Ishikawa (cell line): ENCODE results near the gene HIVEP2.

Experiments used
- CEBPB ChIP-seq: IDR thresholded peaks from 2 replicates; pipeline ENCODE4 v1.6.1; 2012
- CREB1 ChIP-seq: IDR thresholded peaks from 2 replicates; pipeline ENCODE4 v1.6.1; 2012; ENCODE audit warnings: low read depth
- EGR1 ChIP-seq: IDR thresholded peaks from 2 replicates; pipeline ENCODE4 v1.6.1; 2012
- EP300 ChIP-seq: IDR thresholded peaks from 2 replicates; pipeline ENCODE4 v1.6.1; 2012; ENCODE audit warnings: borderline replicate concordance
- FOXM1 ChIP-seq: IDR thresholded peaks from 2 replicates; pipeline ENCODE4 v1.6.1; 2012; ENCODE audit warnings: low read depth, borderline replicate concordance
- NFIC ChIP-seq: IDR thresholded peaks from 2 replicates; pipeline ENCODE4 v1.6.1; 2012
- RAD21 ChIP-seq: IDR thresholded peaks from 2 replicates; pipeline ENCODE4 v1.6.1; 2012; ENCODE audit warnings: low read depth
- TAF1 ChIP-seq: IDR thresholded peaks from 2 replicates; pipeline ENCODE4 v1.6.1; 2012; ENCODE audit warnings: low read depth, mild to moderate bottlenecking
- TCF12 ChIP-seq: IDR thresholded peaks from 2 replicates; pipeline ENCODE4 v1.6.1; 2012; ENCODE audit warnings: low read depth
- TEAD4 ChIP-seq: IDR thresholded peaks from 2 replicates; pipeline ENCODE4 v1.6.1; 2012
- USF1 ChIP-seq: IDR thresholded peaks from 2 replicates; pipeline ENCODE4 v1.6.1; 2012
- YY1 ChIP-seq: IDR thresholded peaks from 2 replicates; pipeline ENCODE4 v1.6.1; 2012; ENCODE audit warnings: low read depth
- ZBTB7A ChIP-seq: IDR thresholded peaks from 2 replicates; pipeline ENCODE4 v1.6.1; 2012; ENCODE audit warnings: low read depth
- TF ChIP-seq, protein P1 (sequence below): IDR thresholded peaks from 2 replicates; pipeline ENCODE4 v1.6.1; 2012; ENCODE audit warnings: low read depth, mild to moderate bottlenecking
- TF ChIP-seq, protein P2 (sequence below): IDR thresholded peaks from 2 replicates; pipeline ENCODE4 v1.6.1; 2012

Gene HIVEP2

DNA sequence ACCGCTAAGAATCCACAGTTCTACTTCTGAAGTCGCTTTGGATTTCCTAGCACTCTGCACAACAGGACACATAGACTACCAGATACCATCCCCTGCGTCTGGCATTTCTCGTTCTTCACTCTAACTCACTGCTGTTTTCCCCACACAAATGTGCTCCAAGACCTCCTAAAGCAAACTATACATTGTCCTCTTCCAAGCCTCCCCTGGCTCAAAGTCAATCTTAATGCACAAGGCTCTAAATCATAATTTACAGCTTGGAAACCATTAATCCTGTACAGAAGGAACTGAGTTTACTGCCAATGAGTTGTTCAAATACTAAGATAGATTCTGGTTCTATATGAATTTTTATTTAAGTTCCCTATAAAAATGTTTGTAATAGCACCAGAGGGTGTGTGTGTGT is 128.5 kb downstream of the HIVEP2 start:
- TF ChIP-seq TEAD4 (no peak), YY1 (no peak), ZBTB7A (no peak), TAF1 (no peak), EP300 (no peak), CREB1 (no peak), EGR1 (no peak), USF1 (no peak), RAD21 (no peak)

DNA sequence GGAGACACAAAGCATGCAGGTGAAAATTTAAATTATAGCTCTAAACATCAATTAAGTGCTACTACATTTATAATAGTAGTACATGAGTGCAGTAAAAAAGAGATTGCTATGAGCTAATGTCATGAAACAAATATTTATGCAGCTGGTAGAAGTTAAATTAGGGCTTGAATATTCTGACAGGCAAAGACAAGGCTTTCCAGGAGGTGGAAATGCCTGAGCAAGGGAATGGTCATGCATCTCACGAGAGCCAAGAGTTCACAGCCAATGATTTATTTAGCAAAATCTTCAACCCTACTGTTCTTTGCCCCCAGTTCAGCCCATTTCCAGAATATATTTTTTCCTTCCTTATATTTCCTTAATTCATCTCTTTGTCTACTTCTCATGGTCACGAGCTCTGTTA is 128.9 kb downstream of the HIVEP2 start:
- no peak for TF ChIP-seq NFIC
- no peak for TF ChIP-seq YY1
- TF ChIP-seq USF1: no peak
- TF ChIP-seq EGR1: no peak
- TF ChIP-seq FOXM1: no peak
- no peak for TF ChIP-seq EP300
- TF ChIP-seq TCF12: no peak
- no peak for TF ChIP-seq TEAD4
- TF ChIP-seq CEBPB: no peak
- TF ChIP-seq ZBTB7A: no peak
- TF ChIP-seq, protein P1, sequence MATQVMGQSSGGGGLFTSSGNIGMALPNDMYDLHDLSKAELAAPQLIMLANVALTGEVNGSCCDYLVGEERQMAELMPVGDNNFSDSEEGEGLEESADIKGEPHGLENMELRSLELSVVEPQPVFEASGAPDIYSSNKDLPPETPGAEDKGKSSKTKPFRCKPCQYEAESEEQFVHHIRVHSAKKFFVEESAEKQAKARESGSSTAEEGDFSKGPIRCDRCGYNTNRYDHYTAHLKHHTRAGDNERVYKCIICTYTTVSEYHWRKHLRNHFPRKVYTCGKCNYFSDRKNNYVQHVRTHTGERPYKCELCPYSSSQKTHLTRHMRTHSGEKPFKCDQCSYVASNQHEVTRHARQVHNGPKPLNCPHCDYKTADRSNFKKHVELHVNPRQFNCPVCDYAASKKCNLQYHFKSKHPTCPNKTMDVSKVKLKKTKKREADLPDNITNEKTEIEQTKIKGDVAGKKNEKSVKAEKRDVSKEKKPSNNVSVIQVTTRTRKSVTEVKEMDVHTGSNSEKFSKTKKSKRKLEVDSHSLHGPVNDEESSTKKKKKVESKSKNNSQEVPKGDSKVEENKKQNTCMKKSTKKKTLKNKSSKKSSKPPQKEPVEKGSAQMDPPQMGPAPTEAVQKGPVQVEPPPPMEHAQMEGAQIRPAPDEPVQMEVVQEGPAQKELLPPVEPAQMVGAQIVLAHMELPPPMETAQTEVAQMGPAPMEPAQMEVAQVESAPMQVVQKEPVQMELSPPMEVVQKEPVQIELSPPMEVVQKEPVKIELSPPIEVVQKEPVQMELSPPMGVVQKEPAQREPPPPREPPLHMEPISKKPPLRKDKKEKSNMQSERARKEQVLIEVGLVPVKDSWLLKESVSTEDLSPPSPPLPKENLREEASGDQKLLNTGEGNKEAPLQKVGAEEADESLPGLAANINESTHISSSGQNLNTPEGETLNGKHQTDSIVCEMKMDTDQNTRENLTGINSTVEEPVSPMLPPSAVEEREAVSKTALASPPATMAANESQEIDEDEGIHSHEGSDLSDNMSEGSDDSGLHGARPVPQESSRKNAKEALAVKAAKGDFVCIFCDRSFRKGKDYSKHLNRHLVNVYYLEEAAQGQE: no peak
- TF ChIP-seq, protein P2, sequence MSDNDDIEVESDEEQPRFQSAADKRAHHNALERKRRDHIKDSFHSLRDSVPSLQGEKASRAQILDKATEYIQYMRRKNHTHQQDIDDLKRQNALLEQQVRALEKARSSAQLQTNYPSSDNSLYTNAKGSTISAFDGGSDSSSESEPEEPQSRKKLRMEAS: no peak
- TF ChIP-seq TAF1: no peak
- no peak for TF ChIP-seq RAD21
- TF ChIP-seq CREB1: no peak

GRCh38 chr6:142811923-142812322 is 133.1 kb downstream of the HIVEP2 start:
- TF ChIP-seq NFIC: no peak
- no peak for TF ChIP-seq YY1
- TF ChIP-seq CREB1: no peak
- TF ChIP-seq, protein P2: no peak
- TF ChIP-seq RAD21: no peak
- TF ChIP-seq CEBPB: no peak
- no peak for TF ChIP-seq FOXM1
- TF ChIP-seq, protein P1: no peak
- TF ChIP-seq TCF12: no peak
- no peak for TF ChIP-seq EP300
- TF ChIP-seq USF1: no peak

GRCh38 chr6:142810952-142811514 is 133.9 kb downstream of the HIVEP2 start:
- TF ChIP-seq YY1 (no peak), NFIC (no peak)

DNA sequence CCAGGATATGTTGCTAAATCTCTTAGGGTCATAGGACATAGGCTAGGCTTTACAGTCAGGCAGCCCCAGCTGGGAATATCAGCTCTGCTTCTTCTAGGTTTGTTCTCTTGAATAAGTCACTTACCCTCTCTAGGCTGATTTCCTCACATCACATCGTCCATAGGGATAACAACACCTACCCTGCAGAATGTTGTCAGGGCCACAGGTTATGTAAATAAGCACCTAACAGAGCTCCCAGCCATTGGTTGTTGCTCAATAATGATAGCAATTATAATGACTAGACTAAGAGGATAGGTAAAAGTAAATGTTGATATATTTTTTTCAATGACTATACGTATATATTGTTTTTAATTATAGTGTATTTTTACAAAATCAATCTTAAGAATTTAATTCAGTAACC is 135.0 kb downstream of the HIVEP2 start:
- no peak for TF ChIP-seq NFIC
- TF ChIP-seq, protein P1: no peak
- TF ChIP-seq USF1: no peak
- TF ChIP-seq ZBTB7A: no peak
- no peak for TF ChIP-seq EGR1
- TF ChIP-seq, protein P2: no peak
- no peak for TF ChIP-seq TCF12
- no peak for TF ChIP-seq CEBPB
- TF ChIP-seq CREB1: no peak
- no peak for TF ChIP-seq RAD21
- no peak for TF ChIP-seq FOXM1
